ENCODE measurements around the gene HORMAD1. TPM values are rescaled to one million over a fixed set of nuclear protein-coding genes. Genes with fewer than 3 reads are reported as not detected.
A peak's percentile ranks its signal among the peaks of the same experiment; 100 is the strongest.

The HORMAD1 gene
- total and polyA plus RNA-seq, 2 of the 13 experiments (the other 11 are each of a cell fraction or from before 2014, with no cell fraction given): not detected

- TF ChIP-seq MAX (IDR thresholded peaks at IDR 0.05) (no peak; the same call in 1 of the 2 replicates), ZNF567 (CRISPR knock-in tag; IDR thresholded peaks at IDR 0.05; ENCODE audit: borderline replicate concordance) (no peak), SP1 (IDR thresholded peaks at IDR 0.05) (no peak), SP1 (CRISPR knock-in tag; IDR thresholded peaks at IDR 0.05) (peak; percentile 44; the same call in 1 of the 2 replicates), HMG20B (CRISPR knock-in tag; conservative IDR thresholded peaks at IDR 0.05) (no peak), RAD51 (IDR thresholded peaks at IDR 0.05; ENCODE audit: borderline replicate concordance) (no peak), ZBTB3 (CRISPR knock-in tag; IDR thresholded peaks at IDR 0.05; ENCODE audit: borderline replicate concordance, low read depth) (no peak), GMEB2 (CRISPR knock-in tag; IDR thresholded peaks at IDR 0.05; ENCODE audit: low read depth) (no peak), FIP1L1 (IDR thresholded peaks at IDR 0.05; ENCODE audit: borderline replicate concordance, insufficient read depth, low read depth, low read length) (no peak), ZFP36L2 (CRISPR knock-in tag; IDR thresholded peaks at IDR 0.05) (no peak), GABPA (IDR thresholded peaks at IDR 0.05; ENCODE audit: low read depth, low read length) (peak; percentile 20; the same call in 1 of the 2 replicates), GABPA (CRISPR knock-in tag; IDR thresholded peaks at IDR 0.05; ENCODE audit: low read depth) (0 out of 2 replicates have a peak, but pooled peaks have one; percentile 47), ZNF781 (CRISPR knock-in tag; IDR thresholded peaks at IDR 0.05; ENCODE audit: borderline replicate concordance, not compliant biosample characterization) (no peak), ATF4 (CRISPR knock-in tag; IDR thresholded peaks at IDR 0.05) (no peak), STAG1 (CRISPR knock-in tag; IDR thresholded peaks at IDR 0.05) (no peak), CEBPB (IDR thresholded peaks at IDR 0.05; ENCODE audit: borderline replicate concordance, low read depth, low read length) (0 out of 2 replicates have a peak, but pooled peaks have one; percentile 8), HMGXB4 (CRISPR knock-in tag; IDR thresholded peaks at IDR 0.05; ENCODE audit: borderline replicate concordance in 1 of 2, low read depth in 1 of 2) (no peak), BRCA1 (CRISPR knock-in tag; IDR thresholded peaks at IDR 0.05) (no peak), ZNF292 (CRISPR knock-in tag; IDR thresholded peaks at IDR 0.05; ENCODE audit: borderline replicate concordance, low read depth) (no peak), ZNF678 (CRISPR knock-in tag; IDR thresholded peaks at IDR 0.05) (no peak), ZNF180 (CRISPR knock-in tag; IDR thresholded peaks at IDR 0.05; ENCODE audit: borderline replicate concordance, low read depth) (no peak)
Measured at GRCh38 chr1:150696995-150697927, 23.4 kb downstream of the HORMAD1 start, which contains the start of gene GOLPH3L (continued).

All from HepG2 (cell line).